ENCODE results near the gene SMDT1. TPM values are rescaled to one million over a fixed set of nuclear protein-coding genes. Genes with fewer than 3 reads are reported as not detected.
A peak's percentile ranks its signal among the peaks of the same experiment; 100 is the strongest.
"Not testable (repeated sequence)": the region's sequence is repeated elsewhere in the genome, so short reads cannot be mapped to it uniquely, and the experiment has no call there.

SMDT1 gene
- total RNA-seq, 1 donor from 2014 or later: 14.5 TPM

- DNase-seq (ENCODE audit: low read depth, low spot score): peak; percentile 87
Measured at GRCh38 chr22:42070517-42071422, 8.7 kb upstream of the SMDT1 start, which contains the start of gene NAGA. Gene NAGA, minus strand, starts transcription at chr22:42070812. Its CDS starts 515 bp downstream, at chr22:42070297.

DNA sequence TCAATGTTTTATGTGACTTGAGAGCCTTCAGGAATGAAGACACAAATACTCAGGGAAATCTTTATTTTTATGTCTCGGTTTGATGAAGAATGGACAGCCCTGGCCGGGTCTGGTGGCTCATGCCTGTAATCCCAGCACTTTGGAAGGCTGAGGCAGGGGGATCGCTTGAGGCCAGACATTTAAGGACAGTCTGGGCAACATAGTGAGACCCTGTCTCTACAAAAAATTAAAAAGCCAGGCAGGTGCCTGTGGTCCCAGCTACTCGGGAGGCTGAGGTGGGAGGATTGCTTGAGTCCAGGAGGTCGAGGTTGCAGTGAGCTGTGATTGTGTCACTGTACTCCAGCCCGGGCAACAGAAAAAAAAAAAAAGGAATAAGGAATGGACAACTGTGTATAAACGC lies 8.0 kb upstream of the SMDT1 start:
- DNase-seq (ENCODE audit: low read depth, low spot score): not testable (repeated sequence)

DNA sequence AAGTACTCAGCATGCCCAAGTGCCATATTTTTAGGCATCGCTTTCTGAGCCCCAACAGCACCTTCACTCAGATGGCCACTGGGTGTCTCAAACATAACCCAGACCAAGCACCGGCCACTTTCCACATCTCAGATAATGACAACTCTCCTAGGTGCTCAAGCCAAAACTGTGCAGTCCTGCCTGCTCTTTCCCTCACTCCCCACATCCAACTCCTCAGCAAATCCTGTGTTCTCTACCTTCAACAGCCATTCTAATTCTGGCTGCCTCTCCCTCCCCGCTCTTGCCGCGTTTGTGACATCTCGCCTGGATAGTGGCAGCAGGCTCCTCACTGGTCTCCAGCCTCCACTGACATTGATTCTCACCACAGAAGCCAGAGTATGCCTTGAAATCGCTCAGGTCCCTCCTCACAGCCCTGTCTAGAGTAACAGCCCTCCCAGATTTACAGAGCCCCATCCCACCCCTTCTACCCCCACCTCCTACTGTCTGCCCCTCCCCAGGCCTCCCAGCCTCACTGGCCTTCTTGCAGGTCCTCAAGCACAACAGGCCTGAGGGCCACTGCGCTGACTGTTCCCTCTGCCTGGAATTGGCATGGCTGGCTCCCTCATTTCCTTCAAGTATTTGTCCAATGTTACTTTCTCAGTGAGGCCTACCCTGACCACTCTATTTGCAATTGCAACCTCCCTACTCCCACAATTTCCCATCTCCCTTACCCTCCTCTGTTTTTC lies 6.7 kb upstream of the SMDT1 start:
- DNase-seq (ENCODE audit: low read depth, low spot score): no peak

GRCh38 chr22:42073621-42074041 lies 5.9 kb upstream of the SMDT1 start:
- no peak for DNase-seq (ENCODE audit: low read depth, low spot score)

DNA sequence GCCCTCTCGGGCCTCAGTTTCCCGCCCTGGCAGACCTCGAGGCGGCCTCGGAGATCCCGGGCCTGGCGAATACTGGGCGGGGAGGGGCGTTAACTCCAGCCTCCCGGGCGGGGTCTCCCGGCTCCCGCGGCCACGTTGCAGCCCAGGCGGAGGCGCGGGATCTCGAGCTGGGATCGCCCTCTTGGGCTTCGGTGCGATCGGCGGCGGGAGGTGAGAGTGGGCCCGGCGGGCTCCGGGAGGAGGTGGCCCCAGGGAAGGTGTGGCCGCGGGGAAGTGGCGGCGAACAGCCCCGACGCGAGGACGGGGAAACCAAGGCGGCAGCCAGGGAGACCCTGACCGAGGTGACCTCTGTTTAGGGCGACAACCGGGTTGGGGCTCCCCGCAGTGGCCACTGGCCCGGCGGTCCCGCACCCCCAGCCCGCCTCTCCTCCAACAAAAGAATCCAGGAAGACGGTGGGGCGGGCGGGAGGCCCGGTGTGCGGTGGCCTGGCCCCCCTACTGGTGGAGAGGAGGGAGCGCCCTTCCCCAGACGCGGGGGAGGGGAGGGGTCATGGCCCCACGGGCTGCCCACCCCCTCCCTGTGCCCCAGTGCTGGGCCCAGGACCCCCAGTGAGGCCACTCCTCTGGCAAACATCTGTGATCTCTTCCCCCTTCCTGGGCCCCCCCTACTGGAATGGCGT lies 5.2 kb upstream of the SMDT1 start, which contains the start of gene PHETA2:
PHETA2 (plus strand) TSS at position 117 of the 680 bp plus-strand sequence. CDS start 3,046 bp downstream, outside the sequence.
- DNase-seq (ENCODE audit: low read depth, low spot score): no peak

DNA sequence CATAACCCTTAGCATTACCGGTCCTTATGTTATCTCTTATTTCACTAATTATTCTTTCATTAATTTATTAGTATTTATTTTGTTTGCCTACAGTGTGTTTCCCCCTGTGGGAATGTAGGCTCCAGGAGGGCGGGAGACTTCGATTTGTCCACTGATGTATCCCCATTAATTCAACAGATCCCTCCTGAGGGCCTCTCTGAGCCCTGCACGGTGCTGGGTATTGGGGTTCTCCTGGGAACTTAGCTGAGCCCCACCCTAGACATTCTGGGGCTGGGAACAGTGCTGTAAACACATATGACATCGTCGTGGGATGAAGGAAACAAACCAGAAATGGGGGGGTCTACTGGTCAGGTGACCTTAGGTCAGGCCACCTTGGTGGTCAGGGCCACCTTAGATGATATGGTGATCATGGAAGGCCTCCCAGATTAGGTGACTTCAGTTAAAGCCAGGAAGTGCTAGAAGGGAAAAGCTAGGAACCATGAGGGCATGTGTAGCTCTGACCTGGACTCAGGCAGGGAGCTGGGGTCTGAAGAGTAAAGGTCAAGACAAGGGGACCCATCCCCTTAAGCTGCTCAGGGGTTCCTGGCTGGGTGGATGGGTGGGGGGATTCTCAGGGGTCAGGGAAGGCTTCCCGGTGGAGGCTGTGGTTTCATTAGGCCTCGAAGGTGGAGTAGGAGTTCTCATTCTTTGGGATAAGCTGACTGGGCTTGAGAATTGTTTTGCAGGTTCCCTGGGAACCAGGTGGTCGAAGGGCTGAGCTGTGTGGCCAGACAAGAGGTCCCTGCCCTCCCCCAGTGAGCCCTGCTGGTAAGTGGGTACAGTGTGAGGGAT lies 4.4 kb upstream of the SMDT1 start:
- no peak for DNase-seq (ENCODE audit: low read depth, low spot score)

GRCh38 chr22:42076764-42077485 lies 2.6 kb upstream of the SMDT1 start:
- no peak for DNase-seq (ENCODE audit: low read depth, low spot score)

- DNase-seq (ENCODE audit: low read depth, low spot score): no peak
Measured at GRCh38 chr22:42077486-42078125, 1.9 kb upstream of the SMDT1 start.

- no peak for DNase-seq (ENCODE audit: low read depth, low spot score)
Measured at GRCh38 chr22:42078469-42079318, 806 bp upstream of the SMDT1 start.

DNA sequence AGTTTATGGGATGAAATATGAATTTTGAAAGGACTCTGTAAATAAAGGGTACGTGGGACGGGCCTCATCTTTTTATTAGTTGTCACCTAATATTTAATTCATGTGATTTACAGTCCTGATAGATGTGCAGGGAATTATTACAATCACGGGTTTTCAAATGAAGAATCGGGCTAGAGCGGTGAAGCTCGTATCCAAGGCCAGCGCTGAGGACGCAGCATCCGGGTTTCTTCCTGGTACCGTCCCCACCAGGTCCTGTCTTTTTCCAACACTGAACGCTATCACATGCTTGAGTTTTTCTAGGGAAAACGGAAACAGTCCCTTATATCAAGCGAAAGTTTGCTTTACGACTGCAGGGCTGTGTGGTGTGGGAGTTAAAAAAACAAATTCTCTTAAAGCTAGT lies 787 bp downstream of the SMDT1 start:
- no peak for DNase-seq (ENCODE audit: low read depth, low spot score)

DNA sequence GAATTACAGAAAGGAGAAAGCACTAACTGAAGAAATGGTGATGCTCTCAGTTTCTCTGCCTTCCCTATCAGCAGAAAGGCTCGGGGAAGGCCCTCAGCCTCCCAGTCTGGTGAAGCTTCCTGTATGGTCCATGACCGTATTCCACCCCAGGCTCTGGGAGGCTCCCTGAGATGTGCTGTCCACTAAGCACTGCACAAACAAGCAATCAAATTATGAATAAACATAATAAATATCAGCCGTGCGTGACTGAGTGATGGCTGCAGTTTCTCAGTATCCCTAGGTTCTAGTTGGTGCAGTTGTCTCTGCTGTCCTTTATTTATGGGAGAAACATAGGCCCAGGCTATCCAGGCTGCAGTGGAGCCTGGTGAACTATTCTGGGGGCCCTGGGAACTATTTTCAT lies 3.6 kb downstream of the SMDT1 start:
- no peak for DNase-seq (ENCODE audit: low read depth, low spot score)

GRCh38 chr22:42084874-42085273 lies 5.4 kb downstream of the SMDT1 start:
- no peak for DNase-seq (ENCODE audit: low read depth, low spot score)

GRCh38 chr22:42086051-42086450 lies 6.6 kb downstream of the SMDT1 start:
- DNase-seq (ENCODE audit: low read depth, low spot score): no peak

DNA sequence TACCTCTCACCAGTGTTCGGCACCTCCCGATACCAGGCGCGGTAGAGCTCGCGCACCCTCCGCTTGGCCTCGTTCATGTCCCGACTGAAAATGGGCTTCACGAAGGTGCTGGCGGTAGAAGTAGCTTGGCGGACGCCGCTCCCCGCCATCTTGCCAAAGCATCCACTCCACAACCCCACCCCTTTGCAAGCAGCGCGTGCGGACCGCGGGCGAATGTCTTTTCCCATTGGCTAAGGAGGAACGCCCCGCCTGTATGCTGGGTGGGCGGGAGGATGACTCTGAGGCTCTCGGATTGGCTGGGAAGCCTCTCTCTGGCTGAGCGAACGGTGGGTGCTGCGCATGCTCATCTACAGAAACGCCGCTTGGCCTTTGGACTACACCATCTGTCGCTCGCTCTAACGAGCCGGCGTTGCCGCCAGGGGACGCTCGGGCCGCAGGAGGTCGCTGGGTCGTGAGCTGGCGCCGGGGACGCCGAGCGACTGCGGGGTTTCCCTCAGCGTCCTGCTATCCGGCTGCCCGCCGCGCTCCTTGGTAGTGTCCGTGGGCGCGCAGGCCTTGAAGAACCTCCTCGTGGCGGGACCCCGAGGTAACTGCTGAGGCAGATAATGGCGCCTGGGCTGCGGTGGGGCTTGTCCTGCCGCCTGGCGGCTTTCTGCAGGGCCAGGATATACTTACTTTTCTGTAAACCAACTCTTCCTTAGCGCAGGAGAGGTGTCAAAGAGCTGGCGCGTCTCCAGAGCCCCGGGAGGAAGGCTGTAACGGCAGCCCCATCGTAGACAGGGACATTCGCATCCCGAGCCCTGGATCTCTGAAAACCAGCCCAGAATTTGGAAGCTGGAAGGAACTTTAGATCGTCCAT lies 11.3 kb downstream of the SMDT1 start, which contains the start of gene NDUFA6:
NDUFA6 (minus strand) TSS at position 177 of the 859 bp plus-strand sequence; CDS start at position 149, 28 bp downstream.
- DNase-seq (ENCODE audit: low read depth, low spot score): peak; percentile 97

- DNase-seq (ENCODE audit: low read depth, low spot score): no peak
Measured at GRCh38 chr22:42091455-42091782, 11.9 kb downstream of the SMDT1 start.

DNA sequence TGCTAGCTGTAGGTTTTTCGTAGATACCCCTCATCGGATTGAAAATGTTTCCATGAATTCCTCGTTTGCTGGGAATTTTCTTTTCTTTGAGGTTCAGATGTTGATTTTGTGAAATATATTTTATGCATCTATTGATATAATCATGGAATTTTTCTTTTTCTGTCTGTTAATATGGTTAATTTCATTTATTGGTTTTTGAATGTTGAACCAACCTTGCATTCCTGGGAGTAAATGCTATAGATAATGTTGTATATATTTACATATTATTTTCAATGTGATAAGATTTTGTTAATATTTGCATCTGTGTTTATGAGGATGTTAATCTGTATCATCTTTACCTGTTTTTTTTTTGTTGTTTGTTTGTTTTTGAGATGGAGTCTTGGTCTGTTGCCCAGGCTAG lies 21.7 kb downstream of the SMDT1 start:
- no peak for DNase-seq (ENCODE audit: low read depth, low spot score)

- DNase-seq (ENCODE audit: low read depth, low spot score): not testable (repeated sequence)
Measured at GRCh38 chr22:42104332-42104860, 24.9 kb downstream of the SMDT1 start.

Measured in pulmonary artery endothelial cell (primary cell).